Sciatic nerve (tissue), 2 donors: Measurements from ENCODE around the gene CAPN2. TPM values are rescaled to one million over a fixed set of nuclear protein-coding genes. Genes with fewer than 3 reads are reported as not detected.

Source experiments
- ATAC-seq: fragments of 200-7000 bp; cut with Tn5 transposase; one replicate; pipeline ENCODE4 v1.9.1; 2020; ENCODE audit warnings: mild to moderate bottlenecking, moderate library complexity
- DNase-seq: peaks from one replicate; pipeline ENCODE4 v3.0.0-alpha.2; 2020; ENCODE audit warnings: low spot score
- intact Hi-C: fragments of 100-400 bp; cut with DNase I; formaldehyde crosslinking; loops from one replicate; pipeline ENCODE4 v1.14.2; 2022
- total RNA-seq: library from RNA; stranded (reverse); fragmentation: NEBNext Ultra II Directional; extraction: Animal tissue kit (Norgen Biotek cat#: 25700); gene quantifications from one replicate; pipeline ENCODE4 v1.2.1, GENCODE V29; 2021
- donor health status: DM: no; HTN: no; CAD: no.
- donor health status: DM: no; HTN: no; CAD: no.

The CAPN2 gene
- total RNA-seq = 186 TPM

DNA sequence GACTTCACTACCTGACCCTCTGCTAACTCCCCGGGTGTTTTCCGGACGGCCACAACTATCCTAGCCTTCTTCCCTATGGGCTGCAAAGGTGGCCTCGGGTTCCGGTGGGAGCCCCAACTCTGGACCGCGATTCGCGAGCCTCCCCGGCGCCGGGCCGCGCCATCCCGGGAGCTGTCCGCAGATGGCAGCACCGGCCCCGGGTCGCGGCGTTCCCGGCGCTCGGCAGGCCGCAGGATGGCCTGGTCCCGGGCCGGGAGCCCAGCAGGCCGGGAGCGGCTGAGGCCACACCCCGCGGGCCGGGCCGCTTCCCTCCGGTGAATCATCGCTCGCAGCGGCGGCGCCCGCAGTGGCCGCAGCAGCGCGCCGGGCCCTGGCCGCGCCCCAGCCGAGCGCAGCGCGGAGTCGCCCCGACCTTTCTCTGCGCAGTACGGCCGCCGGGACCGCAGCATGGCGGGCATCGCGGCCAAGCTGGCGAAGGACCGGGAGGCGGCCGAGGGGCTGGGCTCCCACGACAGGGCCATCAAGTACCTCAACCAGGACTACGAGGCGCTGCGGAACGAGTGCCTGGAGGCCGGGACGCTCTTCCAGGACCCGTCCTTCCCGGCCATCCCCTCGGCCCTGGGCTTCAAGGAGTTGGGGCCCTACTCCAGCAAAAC is at the start of gene CAPN2:
Gene CAPN2, plus strand, starts transcription at position 346 of the 656 bp plus-strand sequence. Its CDS starts 102 bp downstream, at position 448.
- peak; percentile 89 for DNase-seq
- intact Hi-C loops = loop anchor here (2.0 kb wide), 1 partner anchor 36 kb away; no protein-coding TSS in a partner anchor
- peak; percentile 94 for ATAC-seq

DNA sequence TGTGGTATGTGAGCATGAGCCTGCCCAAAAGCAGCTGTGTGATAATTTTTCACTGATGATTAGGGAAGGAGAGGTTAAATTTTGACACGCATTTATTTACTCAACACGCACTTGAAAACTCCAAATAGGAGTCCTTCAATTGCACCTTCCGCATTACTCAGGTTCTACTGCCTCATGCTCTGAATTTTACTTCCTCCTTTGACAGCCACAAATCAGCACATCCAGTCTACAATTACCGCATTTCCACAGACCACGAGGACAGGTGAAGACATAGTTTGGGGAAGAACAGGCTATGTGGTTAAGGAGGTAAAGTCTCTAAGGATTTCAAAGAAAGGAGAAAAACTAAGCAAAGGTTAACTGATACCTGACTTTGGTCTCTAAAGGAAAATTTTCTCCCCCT is 49.4 kb upstream of the CAPN2 start:
- intact Hi-C loops = no loop called here
- ATAC-seq = no peak

DNA sequence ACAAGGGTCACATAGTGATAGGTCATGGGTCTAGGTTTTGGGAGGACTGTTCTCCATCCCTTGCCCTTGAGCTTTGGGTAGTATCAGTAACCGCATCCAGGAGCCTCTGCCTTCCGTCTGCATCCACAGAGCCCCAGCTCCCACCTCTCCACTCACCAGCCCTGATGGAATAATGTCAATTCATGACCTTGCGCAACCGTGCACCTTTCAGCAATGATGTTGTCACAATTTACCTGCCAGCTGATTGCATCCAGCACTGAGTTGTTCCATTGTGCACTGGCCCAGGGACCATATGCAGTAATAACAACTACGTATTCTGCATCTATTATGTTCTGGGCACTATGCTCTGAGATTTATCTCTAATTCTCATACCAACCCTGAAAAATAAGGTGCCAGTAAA is 48.2 kb upstream of the CAPN2 start:
- intact Hi-C loops = no loop called here
- DNase-seq (no peak), ATAC-seq (no peak)

More for the DNA sequence above, 49.4 kb upstream of the CAPN2 start:
- no peak for DNase-seq

DNA sequence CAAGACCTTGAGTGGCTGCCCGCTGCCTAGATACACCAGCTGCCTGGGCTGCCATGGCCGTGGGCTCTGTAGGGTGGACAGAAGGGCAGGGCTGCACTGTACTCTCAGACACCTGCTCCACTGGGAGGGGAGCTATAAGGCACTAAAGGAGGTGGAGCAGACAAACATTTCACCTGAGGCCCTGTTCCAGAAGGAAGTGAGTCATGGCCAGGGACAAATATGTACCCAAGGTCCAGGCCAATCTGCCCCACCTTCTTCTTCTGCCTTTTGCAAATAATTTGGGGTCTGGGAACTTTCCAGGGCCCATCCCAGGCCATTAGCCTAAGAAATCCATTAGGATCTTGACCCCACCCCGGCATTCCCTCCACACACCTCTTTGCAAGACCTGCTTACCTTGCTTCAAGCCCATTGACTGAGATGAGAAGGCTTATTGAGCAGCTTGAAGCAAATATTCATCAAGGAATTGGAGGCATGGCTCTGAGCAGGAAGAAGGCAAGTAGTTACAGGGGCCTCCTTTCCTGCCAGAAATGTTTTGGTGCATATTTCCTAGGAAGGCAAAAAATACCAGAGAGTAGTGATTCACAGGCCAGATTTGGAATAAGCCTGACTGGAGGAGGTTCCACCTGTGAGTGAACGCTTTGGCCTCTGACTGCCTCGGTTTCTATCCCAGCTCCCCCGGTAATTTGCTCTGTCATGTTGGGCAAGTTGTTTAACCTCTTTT is 46.6 kb upstream of the CAPN2 start, which contains the start of gene CAPN8:
Gene CAPN8, minus strand, starts transcription at position 110 of the 721 bp plus-strand sequence. Its CDS starts 55 bp downstream, at position 55.
- DNase-seq (no peak), ATAC-seq (no peak)
- intact Hi-C loops = no loop called here

DNA sequence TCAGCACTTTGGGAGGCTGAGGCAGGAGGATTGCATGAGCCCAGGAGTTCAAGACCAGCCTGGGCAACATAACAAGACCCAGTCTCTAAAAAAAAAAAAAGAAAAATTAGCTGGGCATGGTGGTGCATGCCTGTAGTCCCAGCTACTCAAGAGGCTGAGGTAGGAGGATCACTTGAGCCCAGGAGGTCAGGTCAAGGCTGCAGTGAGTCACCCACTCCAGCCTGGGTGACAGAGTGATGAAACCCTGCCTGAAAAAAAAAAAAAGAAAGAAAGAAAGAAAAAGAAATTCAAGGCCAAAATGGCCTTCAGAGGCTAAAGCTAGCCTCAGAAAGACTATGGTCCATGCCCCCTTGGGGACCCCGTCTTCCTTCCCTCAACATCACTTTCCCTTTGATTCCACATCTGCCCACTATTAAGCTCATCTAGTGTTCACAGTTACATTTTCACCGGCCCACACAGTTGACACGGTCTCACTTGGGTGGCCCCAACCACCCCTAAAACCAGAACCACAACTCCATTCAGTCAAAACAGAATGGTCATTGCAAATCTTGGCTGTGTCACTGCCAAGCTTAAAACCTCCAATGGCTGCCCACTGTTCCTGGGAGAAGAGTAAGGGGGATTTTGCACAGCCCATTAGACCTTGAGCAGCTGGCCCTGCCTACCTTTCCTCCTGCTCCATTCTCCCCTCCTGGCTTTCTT is 44.7 kb upstream of the CAPN2 start:
- intact Hi-C loops = no loop called here
- DNase-seq (no peak), ATAC-seq (no peak)

DNA sequence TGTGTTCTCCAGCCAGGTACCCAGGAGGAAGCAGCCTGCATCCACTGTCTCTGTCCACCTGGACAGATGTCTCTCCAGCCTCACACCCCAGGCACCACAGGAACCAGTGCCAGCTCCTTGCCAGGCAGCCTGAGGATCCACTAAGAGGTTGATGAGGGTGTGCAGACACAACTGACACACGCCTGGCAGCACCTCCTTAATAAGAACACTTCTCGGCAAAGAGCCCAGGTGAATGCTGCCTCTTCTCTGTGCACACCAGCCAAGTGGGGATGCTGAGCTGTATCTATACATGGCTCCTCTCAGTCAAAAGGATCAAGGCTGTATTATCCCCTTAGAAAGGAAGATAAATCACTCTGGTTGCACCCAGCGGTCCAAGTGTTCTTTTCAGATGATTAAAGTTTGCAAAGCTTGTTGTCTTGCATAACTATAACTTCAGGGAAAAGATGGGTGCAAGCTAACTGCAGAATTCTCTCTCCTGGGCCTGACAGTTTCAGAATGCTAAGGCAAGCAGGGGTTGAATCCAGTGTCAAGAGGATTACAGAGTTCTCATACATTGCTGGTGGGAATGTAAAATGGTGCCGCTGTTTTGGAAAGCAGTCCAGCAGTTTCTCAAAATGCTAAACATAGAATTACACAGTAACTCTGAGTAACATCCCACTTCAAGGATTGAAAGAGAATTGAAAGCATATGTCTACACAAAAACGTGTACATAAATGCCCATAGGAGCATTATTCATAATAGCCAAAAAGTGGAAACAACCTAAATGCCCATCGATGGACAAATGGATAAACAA is 43.1 kb upstream of the CAPN2 start:
- no peak for DNase-seq
- no peak for ATAC-seq
- intact Hi-C loops = no loop called here

DNA sequence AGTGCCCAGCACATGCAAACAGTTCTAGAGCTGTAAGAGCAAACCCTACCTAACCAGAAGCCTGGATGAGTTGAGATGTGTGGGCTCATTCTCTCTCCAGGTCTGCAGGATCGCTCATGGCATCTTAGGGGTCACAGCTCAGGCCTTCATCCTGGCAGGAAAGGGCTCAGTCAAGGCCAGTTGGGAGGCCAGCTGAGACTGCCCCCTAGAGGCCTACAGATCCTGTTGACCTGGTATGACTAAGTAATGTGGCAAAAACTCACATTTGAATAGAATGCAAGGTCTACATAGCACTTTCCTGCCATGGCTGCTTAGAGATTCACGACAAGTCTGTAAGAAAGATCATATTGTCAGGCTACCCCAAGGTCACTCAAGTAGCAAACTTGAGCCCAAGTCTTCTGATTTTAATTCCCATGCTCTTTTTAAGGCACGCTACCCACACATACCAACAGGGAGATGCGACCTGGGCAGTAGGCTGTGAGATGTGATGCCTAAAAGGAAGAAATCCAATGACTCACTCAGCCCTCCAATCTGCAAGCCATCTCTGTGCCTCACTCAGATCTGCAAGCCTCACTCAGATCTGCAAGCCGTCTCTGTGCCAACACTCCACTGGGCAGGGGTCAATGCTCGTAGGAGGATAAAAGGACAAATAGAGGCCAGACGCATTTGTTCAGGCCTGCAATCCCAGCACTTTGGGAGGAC is 41.7 kb upstream of the CAPN2 start:
- no peak for DNase-seq
- no peak for ATAC-seq
- intact Hi-C loops = no loop called here

DNA sequence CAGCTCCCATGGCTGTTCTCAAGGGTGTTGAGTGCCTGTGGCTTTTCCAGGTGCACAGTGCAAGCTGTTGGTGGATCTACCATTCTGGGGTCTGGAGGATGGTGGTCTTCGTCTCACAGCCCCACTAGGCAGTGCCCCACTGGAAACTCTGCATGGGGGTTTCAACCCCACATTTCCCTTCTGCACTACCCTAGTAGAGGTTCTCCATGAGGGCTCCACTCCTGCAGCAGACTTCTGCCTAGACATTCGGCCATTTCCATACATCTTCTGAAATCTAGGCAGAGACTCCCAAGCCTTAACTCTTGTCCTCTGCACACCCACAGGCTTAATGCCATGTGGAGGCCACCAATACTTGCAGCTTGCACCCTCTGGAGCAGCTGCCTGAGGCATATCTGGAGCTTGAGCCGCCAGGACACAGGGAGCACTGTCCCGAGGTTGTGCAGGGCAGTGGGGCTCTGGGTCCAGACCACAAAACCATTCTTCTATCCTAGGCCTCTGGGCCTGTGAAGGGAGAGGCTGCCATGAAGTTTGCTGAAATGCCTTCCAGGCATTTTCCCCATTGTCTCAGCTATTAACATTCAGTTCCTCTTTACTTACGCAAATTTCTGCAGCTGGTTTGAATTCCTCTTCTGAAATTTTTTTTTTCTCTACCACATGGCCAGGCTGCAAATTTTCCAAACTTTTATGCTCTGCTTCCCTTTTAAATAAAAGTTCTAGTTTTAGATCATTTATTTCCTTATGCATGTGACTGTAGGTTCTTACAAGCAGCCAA is 38.0 kb upstream of the CAPN2 start:
- intact Hi-C loops = no loop called here
- no peak for DNase-seq
- ATAC-seq = no peak

DNA sequence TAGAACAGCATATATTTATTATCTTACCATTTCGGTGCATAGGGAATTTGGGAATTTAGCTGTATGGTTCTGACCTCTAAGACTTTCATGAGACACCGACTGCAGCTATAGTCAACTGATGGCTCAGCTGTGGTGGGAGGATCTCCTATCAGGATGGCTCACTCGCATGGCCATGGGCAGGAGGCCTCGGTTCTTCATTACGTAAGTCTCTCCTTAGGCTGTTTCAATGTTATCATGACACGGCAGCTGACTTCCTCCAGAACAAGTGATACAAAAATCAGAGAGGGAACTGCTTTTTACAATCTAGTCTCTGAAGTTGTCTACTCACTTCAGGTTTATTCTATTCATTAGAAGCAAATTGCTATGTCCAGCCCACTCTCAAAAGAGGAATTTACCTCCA is 33.5 kb upstream of the CAPN2 start:
- intact Hi-C loops = no loop called here
- no peak for ATAC-seq
- no peak for DNase-seq

DNA sequence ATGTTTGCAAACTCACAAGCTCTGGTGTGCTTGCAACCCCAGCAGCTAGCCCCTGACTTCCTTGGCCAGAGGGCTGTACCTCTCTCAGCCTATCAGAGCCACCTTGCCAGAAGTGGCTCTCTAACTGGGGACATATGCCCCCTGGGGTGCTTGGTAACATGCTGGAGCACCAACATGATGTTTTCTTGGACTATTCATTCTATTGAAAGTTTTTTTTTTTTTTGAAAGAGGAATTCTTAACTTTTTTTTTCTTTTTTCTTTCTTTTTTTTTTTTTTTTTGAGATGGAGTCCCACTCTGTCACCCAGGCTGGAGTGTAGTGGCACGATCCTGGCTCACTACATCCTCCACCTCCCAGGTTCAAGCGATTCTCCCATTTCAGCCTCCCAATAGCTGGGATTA is 32.2 kb upstream of the CAPN2 start:
- ATAC-seq (no peak), DNase-seq (no peak)
- intact Hi-C loops = no loop called here

DNA sequence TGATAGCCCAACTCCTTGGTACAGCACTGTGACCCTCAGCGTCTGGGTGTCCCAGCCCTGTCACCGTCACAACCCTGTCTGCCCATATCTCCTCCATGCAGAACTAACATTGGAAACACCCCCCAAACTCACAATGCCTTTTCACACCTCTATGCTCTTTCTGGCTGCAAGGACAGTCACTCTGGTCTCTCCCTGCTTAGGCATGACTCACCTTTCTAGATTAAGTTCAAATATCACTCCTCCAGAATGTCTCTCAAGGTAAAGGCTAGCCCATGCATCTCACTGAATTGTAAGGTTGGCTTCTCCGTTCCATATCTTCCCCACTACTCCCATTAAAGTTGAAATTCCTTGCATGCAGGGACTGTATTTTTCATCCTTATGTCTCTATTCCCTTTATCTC is 29.8 kb upstream of the CAPN2 start:
- no peak for ATAC-seq
- no peak for DNase-seq
- intact Hi-C loops = no loop called here

DNA sequence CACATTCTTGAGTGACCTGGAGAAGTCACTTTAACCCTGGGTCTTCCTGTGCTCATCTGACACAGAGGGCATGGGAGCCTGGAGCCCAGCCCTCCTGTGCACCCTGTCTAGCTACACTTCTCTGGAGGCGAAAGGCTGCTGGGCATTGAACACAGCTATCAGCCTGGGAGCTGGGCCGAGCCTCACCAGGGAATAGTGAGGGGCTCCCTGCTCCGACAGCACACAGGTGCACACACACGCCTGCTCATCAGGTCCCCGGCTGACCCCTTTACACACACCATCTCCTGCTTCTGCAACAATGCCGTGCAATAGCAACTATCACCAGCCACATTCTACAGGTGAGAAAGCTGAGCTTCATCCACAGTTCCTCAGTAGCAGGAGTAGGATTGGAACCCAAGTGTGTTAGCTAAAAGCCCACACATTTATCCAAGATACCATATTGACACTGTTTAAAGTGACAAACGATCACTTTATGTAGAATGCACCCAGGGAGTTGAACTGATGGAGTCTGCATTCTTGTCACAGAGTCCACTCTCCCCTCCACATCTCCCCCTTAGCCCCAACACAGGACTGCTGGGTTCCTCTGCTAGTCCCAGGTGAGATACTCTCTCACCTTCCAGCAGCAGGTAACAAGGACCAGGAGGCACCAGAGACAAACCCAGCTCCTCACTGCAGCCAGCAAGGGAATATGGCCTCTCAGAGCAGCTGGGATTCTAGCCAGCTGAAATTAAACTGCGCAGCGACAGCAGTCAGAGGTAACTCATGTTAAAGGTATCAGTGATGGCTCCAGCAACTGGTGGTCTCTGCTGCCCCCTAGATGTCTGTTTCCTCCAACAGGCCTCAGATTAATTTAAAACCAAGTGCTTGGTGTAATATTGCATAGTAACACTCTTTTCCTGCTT is 28.5 kb upstream of the CAPN2 start:
- ATAC-seq (peak; percentile 17), DNase-seq (no peak)
- intact Hi-C loops = no loop called here

DNA sequence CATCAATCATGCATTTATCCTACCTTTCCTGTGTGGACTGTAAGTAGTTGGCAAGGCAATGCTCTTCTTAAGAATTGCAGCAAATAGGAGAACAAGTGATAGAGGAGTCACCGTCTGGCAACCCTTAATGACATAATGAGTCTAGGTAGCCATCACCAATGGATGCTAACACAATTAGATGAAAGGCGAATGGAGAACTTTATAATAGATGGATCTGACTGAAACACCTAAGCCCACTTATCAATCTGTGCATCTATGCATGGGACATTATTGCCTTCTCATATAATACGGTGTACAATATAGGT is 27.9 kb upstream of the CAPN2 start:
- DNase-seq = no peak
- no peak for ATAC-seq
- intact Hi-C loops = no loop called here

DNA sequence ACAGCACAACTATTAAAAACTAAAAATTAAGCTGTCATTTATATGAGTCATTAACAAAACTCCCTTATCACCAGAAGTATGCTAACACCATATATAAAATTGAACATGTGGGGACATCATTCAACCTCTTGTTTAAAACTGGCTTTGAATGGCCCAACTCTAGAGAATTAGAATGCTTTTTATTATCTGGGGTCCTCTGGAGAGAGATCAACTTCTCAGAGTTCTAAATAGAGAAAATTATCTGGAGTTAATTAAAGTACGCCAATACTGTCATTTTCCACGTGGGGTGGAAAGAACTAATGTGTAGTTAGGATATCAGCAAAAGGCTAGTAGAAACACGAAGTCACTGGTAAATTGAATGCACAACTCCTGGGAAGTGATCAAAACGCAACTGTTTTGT is 21.2 kb upstream of the CAPN2 start:
- intact Hi-C loops = no loop called here
- ATAC-seq = no peak

DNA sequence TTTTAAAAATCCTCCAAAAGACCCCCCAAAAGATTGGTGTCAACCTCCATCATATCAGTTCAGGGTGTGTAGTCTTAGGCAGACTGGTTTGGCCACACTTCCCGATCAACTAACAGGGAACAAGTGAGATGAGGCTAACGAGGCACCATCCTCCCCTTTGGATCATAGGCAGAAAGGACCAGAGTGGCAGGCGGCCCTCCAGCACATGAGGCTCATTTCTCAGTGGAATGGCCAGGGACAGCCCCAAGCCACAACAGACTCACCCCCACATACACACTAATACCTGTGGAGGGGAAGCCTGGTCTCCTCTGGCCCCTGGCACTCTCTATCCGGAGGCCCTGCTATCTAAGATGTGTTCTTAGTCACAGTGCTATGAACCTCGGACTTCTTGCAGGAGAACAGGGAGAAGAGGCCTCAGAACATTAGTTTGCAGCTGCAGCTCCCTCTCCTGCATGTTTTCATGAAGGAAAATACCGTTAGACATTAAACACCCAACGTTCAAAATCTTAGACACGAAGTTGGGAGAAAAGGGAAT is 17.3 kb upstream of the CAPN2 start:
- no peak for ATAC-seq
- intact Hi-C loops = no loop called here

More for the DNA sequence above, 21.2 kb upstream of the CAPN2 start:
- DNase-seq = no peak

DNA sequence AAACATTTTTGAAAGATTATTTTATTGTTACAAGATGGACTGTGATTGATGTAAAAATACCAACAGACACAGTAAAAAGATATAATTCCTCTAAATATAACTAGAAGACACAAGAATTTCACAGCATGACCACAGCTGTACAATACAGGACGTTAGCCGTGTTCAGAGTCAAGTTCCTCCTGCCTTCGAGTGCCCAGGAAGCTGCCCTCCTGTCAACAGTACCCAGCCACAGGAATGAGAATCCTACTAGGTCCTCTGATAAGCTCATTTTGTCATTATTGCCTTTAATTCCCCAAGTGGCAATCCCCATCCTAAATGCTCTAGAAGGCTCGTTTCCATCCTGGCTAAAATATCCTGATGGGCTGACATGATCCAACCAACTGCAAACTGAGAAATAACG is 16.4 kb upstream of the CAPN2 start:
- intact Hi-C loops = no loop called here
- ATAC-seq (no peak), DNase-seq (no peak)

More for the DNA sequence above, 17.3 kb upstream of the CAPN2 start:
- DNase-seq = no peak

DNA sequence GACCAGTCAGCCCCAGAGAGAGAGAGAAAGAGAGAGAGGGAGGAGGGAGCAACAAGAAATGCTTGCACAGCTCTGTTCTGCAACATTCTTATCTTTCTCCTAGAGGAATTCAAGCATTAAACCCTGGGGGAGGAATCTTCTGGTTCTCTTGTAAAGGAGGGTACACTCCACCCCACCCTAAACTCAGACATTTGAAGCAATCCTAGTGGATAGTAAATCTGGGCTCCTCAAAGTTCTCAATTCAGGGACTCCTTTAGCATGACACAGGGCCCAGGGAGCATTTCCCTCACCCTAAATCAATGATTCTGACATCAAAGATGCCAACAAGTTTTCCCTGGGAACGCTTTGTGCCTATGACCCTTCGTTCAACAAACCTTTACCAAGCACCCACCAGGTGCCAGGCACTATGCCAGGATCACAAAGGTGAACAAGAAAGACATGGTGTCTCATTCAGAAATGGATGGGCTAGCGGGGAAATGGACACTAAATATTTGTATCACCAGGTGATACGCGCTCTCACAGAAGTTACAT is 11.9 kb upstream of the CAPN2 start:
- intact Hi-C loops = no loop called here

More for the DNA sequence above, 11.9 kb upstream of the CAPN2 start:
- ATAC-seq (no peak), DNase-seq (no peak)
